ENCODE results near the gene TFG.

The TFG gene

GRCh38 chr3:100708644-100708988, 678 bp upstream of the TFG start:
- Histone ChIP-seq H3K4me2 (ENCODE audit: low read length) (peak overlapping the region; percentile 89), H3K9ac (no peak overlapping the region), H3K9me3 (ENCODE audit: control insufficient read depth, low read length) (no peaks in the 10 kb centered on the region), H3K27me3 (ENCODE audit: control insufficient read depth, insufficient read depth, low read length) (no peaks in the 10 kb centered on the region), H2AFZ (peak overlapping the region; percentile 89), H3K27ac (peak overlapping the region; percentile 90), H3K79me2 (peaks cover 27% of the 10 kb centered on the region), H3K4me1 (peaks cover 5% of the 10 kb centered on the region), H3K36me3 (ENCODE audit: control insufficient read depth, insufficient read depth, low read length) (no peaks in the 10 kb centered on the region), H3K4me3 (ENCODE audit: low read depth, low read length) (peak overlapping the region; percentile 73)
- no peak for TF ChIP-seq CTCF (IDR thresholded peaks at IDR 0.05)

GRCh38 chr3:100709842-100710260, 557 bp downstream of the TFG start:
- H3K27me3 ChIP-seq (ENCODE audit: control insufficient read depth, insufficient read depth, low read length): no peaks in the 10 kb centered on the region
- no peaks in the 10 kb centered on the region for H3K9me3 ChIP-seq (ENCODE audit: control insufficient read depth, low read length)
- no peaks in the 10 kb centered on the region for H3K36me3 ChIP-seq (ENCODE audit: control insufficient read depth, insufficient read depth, low read length)
- peak overlapping the region; percentile 90 for H3K27ac ChIP-seq
- no peak for TF ChIP-seq CTCF (IDR thresholded peaks at IDR 0.05)
- peaks cover 27% of the 10 kb centered on the region for H3K79me2 ChIP-seq
- peak overlapping the region; percentile 73 for H3K4me3 ChIP-seq (ENCODE audit: low read depth, low read length)
- peak overlapping the region; percentile 68 for H2AFZ ChIP-seq
- peak overlapping the region; percentile 58 for H3K9ac ChIP-seq
- H3K4me1 ChIP-seq: peaks cover 5% of the 10 kb centered on the region
- H3K4me2 ChIP-seq (ENCODE audit: low read length): peak overlapping the region; percentile 77

GRCh38 chr3:100710261-100710968, 1.1 kb downstream of the TFG start:
- Histone ChIP-seq H3K4me2 (ENCODE audit: low read length) (peak overlapping the region; percentile 77), H3K4me1 (peaks cover 5% of the 10 kb centered on the region), H3K27ac (peak overlapping the region; percentile 90)

GRCh38 chr3:100715176-100715575, 5.9 kb downstream of the TFG start:
- H3K27me3 ChIP-seq (ENCODE audit: control insufficient read depth, insufficient read depth, low read length): no peaks in the 10 kb centered on the region
- H3K9ac ChIP-seq: no peak overlapping the region
- peaks cover 5% of the 10 kb centered on the region for H3K4me1 ChIP-seq
- H3K36me3 ChIP-seq (ENCODE audit: control insufficient read depth, insufficient read depth, low read length): no peaks in the 10 kb centered on the region
- H3K9me3 ChIP-seq (ENCODE audit: control insufficient read depth, low read length): no peaks in the 10 kb centered on the region
- no peak overlapping the region for H3K4me2 ChIP-seq (ENCODE audit: low read length)
- TF ChIP-seq CTCF (IDR thresholded peaks at IDR 0.05): no peak
- H3K27ac ChIP-seq: no peak overlapping the region
- H3K4me3 ChIP-seq (ENCODE audit: low read depth, low read length): no peak overlapping the region
- no peak overlapping the region for H2AFZ ChIP-seq
- peaks cover 45% of the 10 kb centered on the region for H3K79me2 ChIP-seq

More at GRCh38 chr3:100710261-100710968, 1.1 kb downstream of the TFG start:
- no peaks in the 10 kb centered on the region for H3K9me3 ChIP-seq (ENCODE audit: control insufficient read depth, low read length)
- peak overlapping the region; percentile 58 for H3K9ac ChIP-seq
- H3K36me3 ChIP-seq (ENCODE audit: control insufficient read depth, insufficient read depth, low read length): no peaks in the 10 kb centered on the region
- TF ChIP-seq CTCF (IDR thresholded peaks at IDR 0.05): no peak
- H3K27me3 ChIP-seq (ENCODE audit: control insufficient read depth, insufficient read depth, low read length): no peaks in the 10 kb centered on the region
- peaks cover 31% of the 10 kb centered on the region for H3K79me2 ChIP-seq
- H2AFZ ChIP-seq: peak overlapping the region; percentile 68
- H3K4me3 ChIP-seq (ENCODE audit: low read depth, low read length): peak overlapping the region; percentile 72

GRCh38 chr3:100717063-100717462, 7.8 kb downstream of the TFG start:
- H3K4me3 ChIP-seq (ENCODE audit: low read depth, low read length): no peak overlapping the region
- no peak overlapping the region for H3K4me2 ChIP-seq (ENCODE audit: low read length)
- H3K9me3 ChIP-seq (ENCODE audit: control insufficient read depth, low read length): no peaks in the 10 kb centered on the region
- no peak for TF ChIP-seq CTCF (IDR thresholded peaks at IDR 0.05)
- H3K4me1 ChIP-seq: no peaks in the 10 kb centered on the region
- no peak overlapping the region for H3K27ac ChIP-seq
- H3K9ac ChIP-seq: no peak overlapping the region
- no peak overlapping the region for H2AFZ ChIP-seq
- no peaks in the 10 kb centered on the region for H3K36me3 ChIP-seq (ENCODE audit: control insufficient read depth, insufficient read depth, low read length)
- H3K27me3 ChIP-seq (ENCODE audit: control insufficient read depth, insufficient read depth, low read length): no peaks in the 10 kb centered on the region
- peaks cover 32% of the 10 kb centered on the region for H3K79me2 ChIP-seq

Data from parathyroid adenoma (tissue), 2 donors.